ENCODE data around the gene PPEF2. TPM values are rescaled to one million over a fixed set of nuclear protein-coding genes. Genes with fewer than 3 reads are reported as not detected.

Gene PPEF2, protein sequence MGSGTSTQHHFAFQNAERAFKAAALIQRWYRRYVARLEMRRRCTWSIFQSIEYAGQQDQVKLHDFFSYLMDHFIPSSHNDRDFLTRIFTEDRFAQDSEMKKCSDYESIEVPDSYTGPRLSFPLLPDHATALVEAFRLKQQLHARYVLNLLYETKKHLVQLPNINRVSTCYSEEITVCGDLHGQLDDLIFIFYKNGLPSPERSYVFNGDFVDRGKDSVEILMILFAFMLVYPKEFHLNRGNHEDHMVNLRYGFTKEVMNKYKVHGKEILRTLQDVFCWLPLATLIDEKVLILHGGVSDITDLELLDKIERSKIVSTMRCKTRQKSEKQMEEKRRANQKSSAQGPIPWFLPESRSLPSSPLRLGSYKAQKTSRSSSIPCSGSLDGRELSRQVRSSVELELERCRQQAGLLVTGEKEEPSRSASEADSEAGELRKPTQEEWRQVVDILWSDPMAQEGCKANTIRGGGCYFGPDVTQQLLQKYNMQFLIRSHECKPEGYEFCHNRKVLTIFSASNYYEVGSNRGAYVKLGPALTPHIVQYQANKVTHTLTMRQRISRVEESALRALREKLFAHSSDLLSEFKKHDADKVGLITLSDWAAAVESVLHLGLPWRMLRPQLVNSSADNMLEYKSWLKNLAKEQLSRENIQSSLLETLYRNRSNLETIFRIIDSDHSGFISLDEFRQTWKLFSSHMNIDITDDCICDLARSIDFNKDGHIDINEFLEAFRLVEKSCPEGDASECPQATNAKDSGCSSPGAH
- total RNA-seq, result under 1 TPM; 0.11 to 0.13 TPM
- not detected for polyA plus RNA-seq

- Histone ChIP-seq H3K27ac (ENCODE audit: low read depth, low read length) (no peak within 1 kb of the TSS), H3K4me3 (ENCODE audit: low read length) (no peak within 1 kb of the TSS), H3K27me3 (ENCODE audit: insufficient read depth, low read length, poor library complexity, severe bottlenecking) (no peaks in the 10 kb centered on the region), H3K36me3 (ENCODE audit: insufficient read depth, low read length) (no peaks in the 10 kb centered on the region), H3K9me3 (ENCODE audit: low read length) (no peaks in the 10 kb centered on the region), H3K4me1 (ENCODE audit: insufficient read depth, low read length) (no peaks in the 10 kb centered on the region)
- Mint-ChIP-seq H3K36me3 (no peaks in the 10 kb centered on the region), H3K27ac (peak within 1 kb of the TSS in 1 of 8 donors; percentile 59), H3K4me1 (no peaks in the 10 kb centered on the region), H3K27me3 (no peaks in the 10 kb centered on the region), H3K4me3 (no peak within 1 kb of the TSS), H3K9me3 (no peaks in the 10 kb centered on the region)
- ChIA-PET CTCF (no interaction called here), POLR2A (interaction anchor here (1.0 kb wide), 1 partner anchor 38 kb away, joined by 3 read pairs; no protein-coding TSS in a partner anchor)
- no peak for DNase-seq
Observed at GRCh38 chr4:75902352-75902751, at the start of gene PPEF2. PPEF2 (minus strand) TSS chr4:75902452; CDS start chr4:75896325, 6,127 bp downstream.

- Histone ChIP-seq H3K4me1 (ENCODE audit: insufficient read depth, low read length) (no peaks in the 10 kb centered on the region), H3K9me3 (ENCODE audit: low read length) (no peaks in the 10 kb centered on the region), H3K27ac (ENCODE audit: low read depth, low read length) (no peak overlapping the region), H3K4me3 (ENCODE audit: low read length) (no peak overlapping the region), H3K36me3 (ENCODE audit: insufficient read depth, low read length) (peaks cover 28% of the 10 kb centered on the region), H3K27me3 (ENCODE audit: insufficient read depth, low read length, poor library complexity, severe bottlenecking) (no peaks in the 10 kb centered on the region)
- no peak for DNase-seq
- H3K9me3 Mint-ChIP-seq, result no peaks in the 10 kb centered on the region
- CTCF ChIA-PET, result interaction anchor here (3.2 kb wide), 1 partner anchor 9 kb away, joined by 8 read pairs; the partner anchor contains the start of gene NAAA
- peaks cover 0 to 4% (median 0%) of the 10 kb centered on the region in 3 donors for H3K4me1 Mint-ChIP-seq
- H3K27ac Mint-ChIP-seq, result peak overlapping the region in 1 of 8 donors; percentile 36
- peaks cover 5 to 77% (median 23%) of the 10 kb centered on the region in 3 donors for H3K36me3 Mint-ChIP-seq
- POLR2A ChIA-PET, result no interaction called here
- H3K27me3 Mint-ChIP-seq, result no peaks in the 10 kb centered on the region
- no peak overlapping the region for H3K4me3 Mint-ChIP-seq
Observed at GRCh38 chr4:75950213-75950815, 48.1 kb upstream of the PPEF2 start.

DNA sequence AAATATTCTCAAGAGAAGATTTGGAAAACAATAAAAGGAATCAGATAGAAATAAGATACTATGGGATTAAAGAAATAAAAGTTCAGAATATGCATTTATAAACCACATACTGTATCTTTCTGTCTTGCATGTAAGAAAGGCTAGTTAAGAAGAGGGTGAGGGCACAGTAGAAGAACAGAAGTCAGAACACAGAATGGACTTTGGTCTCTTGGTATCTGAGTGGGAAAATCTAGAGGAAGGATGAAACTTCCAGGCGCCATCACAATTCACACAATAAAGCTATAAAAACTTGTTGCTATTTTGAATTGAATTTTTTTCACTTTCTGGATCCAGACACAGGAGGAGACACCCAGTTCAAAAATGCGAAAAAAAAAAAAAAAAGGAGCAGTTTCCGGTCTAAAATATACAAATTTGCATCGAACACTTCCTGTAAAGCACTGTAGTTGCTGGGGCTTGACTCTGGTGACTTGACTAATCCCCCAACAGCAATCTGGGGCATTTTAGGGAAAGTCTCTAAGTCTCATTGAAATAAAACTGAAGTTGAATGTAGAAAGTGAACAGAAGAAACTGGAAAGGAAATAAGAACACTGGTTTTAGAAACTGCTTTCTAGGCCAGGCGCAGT, 46.7 kb upstream of the PPEF2 start:
- Mint-ChIP-seq H3K36me3 (peaks cover 0 to 65% (median 17%) of the 10 kb centered on the region in 3 donors), H3K27ac (peak overlapping the region in 4 of 8 donors; percentile 33 to 75 (median 46)), H3K27me3 (no peaks in the 10 kb centered on the region), H3K4me3 (no peak overlapping the region), H3K4me1 (peaks cover 0 to 4% (median 0%) of the 10 kb centered on the region in 3 donors), H3K9me3 (no peaks in the 10 kb centered on the region)
- no peaks in the 10 kb centered on the region for H3K9me3 ChIP-seq (ENCODE audit: low read length)
- no peak overlapping the region for H3K27ac ChIP-seq (ENCODE audit: low read depth, low read length)
- no peaks in the 10 kb centered on the region for H3K27me3 ChIP-seq (ENCODE audit: insufficient read depth, low read length, poor library complexity, severe bottlenecking)
- DNase-seq, result no peak
- H3K4me3 ChIP-seq (ENCODE audit: low read length), result no peak overlapping the region
- POLR2A ChIA-PET, result no interaction called here
- peaks cover 25% of the 10 kb centered on the region for H3K36me3 ChIP-seq (ENCODE audit: insufficient read depth, low read length)
- CTCF ChIA-PET, result no interaction called here
- H3K4me1 ChIP-seq (ENCODE audit: insufficient read depth, low read length), result no peaks in the 10 kb centered on the region

DNA sequence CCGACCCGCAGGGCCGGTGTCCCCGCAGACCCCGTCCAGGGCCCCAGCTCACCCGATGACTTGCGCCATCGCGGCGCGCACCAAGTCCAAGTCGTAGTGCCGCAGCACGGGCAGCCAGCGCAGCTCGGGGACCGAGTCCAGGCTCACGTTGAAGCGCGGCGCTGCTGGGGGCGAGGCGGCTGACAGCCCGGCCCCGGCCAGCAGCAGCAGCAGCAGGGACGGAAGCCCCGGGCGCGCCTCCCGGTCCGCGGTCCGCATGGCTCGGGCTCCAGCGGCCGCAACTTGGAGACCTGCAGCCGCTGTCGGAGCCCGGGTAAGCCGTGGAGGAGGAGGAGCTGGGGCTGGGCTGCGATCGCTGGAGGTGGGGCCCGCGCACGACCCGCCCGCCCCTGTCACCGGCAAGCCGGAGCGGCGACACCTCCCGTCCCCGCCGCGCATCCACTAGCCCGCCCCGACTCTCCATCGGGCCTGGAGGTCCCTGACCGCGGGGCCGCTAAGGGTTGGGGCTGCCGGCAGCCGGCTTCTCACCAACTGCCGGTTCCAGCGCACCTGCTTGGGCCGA, 38.5 kb upstream of the PPEF2 start, which contains the start of gene NAAA:
Gene NAAA (minus strand): TSS at position 322 of the 562 bp plus-strand sequence. CDS start 64 bp downstream, at position 258.
- ChIA-PET CTCF (interaction anchor here (0.9 to 2.9 kb wide), 8 partner anchors 10 to 52 kb away, joined by 3 to 21 read pairs (median 6); partner anchors contain the start of gene SDAD1), POLR2A (interaction anchor here (0.7 to 2.2 kb wide), 10 partner anchors 12 to 1922 kb away, joined by 3 to 15 read pairs (median 6); partner anchors contain the start of genes MRPL1, RCHY1, SCARB2 and SDAD1)
- Mint-ChIP-seq H3K4me3 (peak within 1 kb of the TSS; percentile 95 to 99 (median 99)), H3K27me3 (no peaks in the 10 kb centered on the region), H3K36me3 (peaks cover 0 to 35% (median 1%) of the 10 kb centered on the region in 3 donors), H3K9me3 (no peaks in the 10 kb centered on the region), H3K27ac (peak within 1 kb of the TSS; percentile 92 to 98 (median 96)), H3K4me1 (peaks cover 14 to 32% (median 23%) of the 10 kb centered on the region in 3 donors)
- H3K4me3 ChIP-seq (ENCODE audit: low read length), result peak within 1 kb of the TSS; percentile 99
- no peaks in the 10 kb centered on the region for H3K27me3 ChIP-seq (ENCODE audit: insufficient read depth, low read length, poor library complexity, severe bottlenecking)
- peak; percentile 67 to 86 (median 78) for DNase-seq
- H3K36me3 ChIP-seq (ENCODE audit: insufficient read depth, low read length), result no peaks in the 10 kb centered on the region
- no peaks in the 10 kb centered on the region for H3K9me3 ChIP-seq (ENCODE audit: low read length)
- peaks cover 7% of the 10 kb centered on the region for H3K4me1 ChIP-seq (ENCODE audit: insufficient read depth, low read length)
- peak within 1 kb of the TSS; percentile 94 for H3K27ac ChIP-seq (ENCODE audit: low read depth, low read length)

DNA sequence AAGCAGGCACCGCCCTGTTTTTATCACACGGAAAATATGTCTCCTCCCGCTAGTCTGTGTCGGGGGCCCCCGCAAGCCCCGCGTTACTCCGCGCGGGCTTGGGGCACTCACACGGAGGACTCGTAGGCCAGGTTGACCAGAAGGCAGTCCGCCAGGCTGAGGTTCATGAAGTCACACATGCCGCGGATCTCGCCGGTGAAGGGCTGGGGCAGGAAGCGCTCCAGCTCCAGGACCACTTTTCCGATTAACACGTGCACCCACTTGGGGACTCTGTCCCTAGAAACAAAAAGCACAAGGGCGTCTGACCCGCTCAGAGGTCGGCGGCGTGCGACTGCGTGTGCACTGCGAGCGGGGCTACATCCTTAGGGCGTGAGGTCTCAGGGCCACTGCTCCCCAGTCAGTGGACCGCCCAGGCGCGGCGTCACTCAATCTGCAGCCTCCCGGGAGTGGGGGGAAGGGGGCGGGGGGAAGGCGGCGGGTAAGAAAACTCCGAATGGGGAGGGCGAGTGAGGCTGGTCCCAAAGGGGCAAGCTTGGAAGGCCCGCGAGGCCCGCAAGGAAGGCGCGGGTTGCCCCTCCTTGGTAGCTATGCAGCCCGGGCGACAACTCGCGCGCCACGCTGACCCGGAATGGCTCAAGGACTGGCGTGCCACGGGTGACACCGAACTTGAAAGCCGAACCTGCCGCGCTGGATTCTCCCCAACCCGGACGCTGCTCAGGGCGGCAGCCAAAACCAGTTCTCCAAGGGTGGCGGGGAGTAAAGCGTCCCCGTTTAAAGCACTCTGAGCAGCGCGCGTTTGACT, 37.8 kb upstream of the PPEF2 start:
- CTCF ChIA-PET, result interaction anchor here (0.8 to 2.9 kb wide), 7 partner anchors 9 to 216 kb away, joined by 3 to 21 read pairs (median 8); partner anchors contain the start of gene SDAD1
- no peaks in the 10 kb centered on the region for H3K9me3 ChIP-seq (ENCODE audit: low read length)
- Mint-ChIP-seq H3K27me3 (no peaks in the 10 kb centered on the region), H3K9me3 (no peaks in the 10 kb centered on the region), H3K4me1 (peaks cover 14 to 32% (median 23%) of the 10 kb centered on the region in 3 donors), H3K4me3 (peak overlapping the region; percentile 95 to 99 (median 99)), H3K36me3 (peaks cover 0 to 41% (median 3%) of the 10 kb centered on the region in 3 donors), H3K27ac (peak overlapping the region; percentile 92 to 98 (median 96))
- H3K27ac ChIP-seq (ENCODE audit: low read depth, low read length), result peak overlapping the region; percentile 94
- DNase-seq, result peak; percentile 63 to 85 (median 68)
- H3K4me1 ChIP-seq (ENCODE audit: insufficient read depth, low read length), result peaks cover 7% of the 10 kb centered on the region
- H3K36me3 ChIP-seq (ENCODE audit: insufficient read depth, low read length), result no peaks in the 10 kb centered on the region
- H3K4me3 ChIP-seq (ENCODE audit: low read length), result peak overlapping the region; percentile 99
- H3K27me3 ChIP-seq (ENCODE audit: insufficient read depth, low read length, poor library complexity, severe bottlenecking), result no peaks in the 10 kb centered on the region
- POLR2A ChIA-PET, result interaction anchor here (0.8 to 2.2 kb wide), 11 partner anchors 16 to 1922 kb away, joined by 3 to 15 read pairs (median 5); partner anchors contain the start of genes MRPL1, RCHY1, SCARB2 and SDAD1

GRCh38 chr4:75935628-75936027, 33.4 kb upstream of the PPEF2 start:
- H3K4me3 ChIP-seq (ENCODE audit: low read length), result no peak overlapping the region
- no peaks in the 10 kb centered on the region for H3K9me3 Mint-ChIP-seq
- no peak for DNase-seq
- H3K4me3 Mint-ChIP-seq, result no peak overlapping the region
- H3K9me3 ChIP-seq (ENCODE audit: low read length), result no peaks in the 10 kb centered on the region
- H3K4me1 ChIP-seq (ENCODE audit: insufficient read depth, low read length), result peaks cover 7% of the 10 kb centered on the region
- no peak overlapping the region for H3K27ac Mint-ChIP-seq
- peaks cover 9% of the 10 kb centered on the region for H3K36me3 ChIP-seq (ENCODE audit: insufficient read depth, low read length)
- H3K4me1 Mint-ChIP-seq, result peaks cover 14 to 32% (median 23%) of the 10 kb centered on the region in 3 donors
- no peaks in the 10 kb centered on the region for H3K27me3 ChIP-seq (ENCODE audit: insufficient read depth, low read length, poor library complexity, severe bottlenecking)
- H3K27me3 Mint-ChIP-seq, result no peaks in the 10 kb centered on the region
- H3K27ac ChIP-seq (ENCODE audit: low read depth, low read length), result no peak overlapping the region
- CTCF ChIA-PET, result no interaction called here
- peaks cover 4 to 66% (median 7%) of the 10 kb centered on the region in 3 donors for H3K36me3 Mint-ChIP-seq
- POLR2A ChIA-PET, result no interaction called here

All from CD8-positive, alpha-beta memory T cell (primary cell).